ENCODE results near the gene ADAM19. TPM values are rescaled to one million over a fixed set of nuclear protein-coding genes. Genes with fewer than 3 reads are reported as not detected.

The ADAM19 gene
- polyA plus RNA-seq, 1 of the 3 experiments (the other 2 are of a cell fraction): 46.9 TPM

GRCh38 chr5:157596487-157596886 lies 20.9 kb upstream of the ADAM19 start:
- H3K79me2 ChIP-seq (ENCODE audit: insufficient read depth): no peaks in the 10 kb centered on the region
- TF ChIP-seq GATA2 (CRISPR knock-in tag; IDR thresholded peaks at IDR 0.05) (no peak), PBX3 (IDR thresholded peaks at IDR 0.05) (no peak), NFIC (IDR thresholded peaks at IDR 0.05; ENCODE audit: borderline replicate concordance) (no peak), RAD21 (IDR thresholded peaks at IDR 0.05; ENCODE audit: low read length) (no peak), IRF3 (IDR thresholded peaks at IDR 0.05; ENCODE audit: low read depth, low read length) (no peak), USF1 (IDR thresholded peaks at IDR 0.05; ENCODE audit: borderline replicate concordance, low read depth) (no peak), RXRA (IDR thresholded peaks at IDR 0.05; ENCODE audit: borderline replicate concordance, low read depth) (no peak), SMC3 (IDR thresholded peaks at IDR 0.05; ENCODE audit: low read depth, low read length) (no peak), JUND (IDR thresholded peaks at IDR 0.05) (no peak), FOXM1 (IDR thresholded peaks at IDR 0.05; ENCODE audit: low read depth) (no peak), EZH2phosphoT487 (IDR thresholded peaks at IDR 0.05; ENCODE audit: borderline replicate concordance, low read depth) (no peak), REST (IDR thresholded peaks at IDR 0.05; ENCODE audit: low read depth, low read length) (no peak), TEAD4 (IDR thresholded peaks at IDR 0.05; ENCODE audit: borderline replicate concordance, insufficient read depth) (no peak), MAX (IDR thresholded peaks at IDR 0.05; ENCODE audit: low read depth) (no peak)
- no peak overlapping the region for H3K4me3 ChIP-seq (ENCODE audit: low read depth in 2 of 2, low read length in 1 of 2)
- peaks cover 0 to 2% of the 10 kb centered on the region in 2 experiments; a peak in 1 of 4 replicates for H3K4me1 ChIP-seq (ENCODE audit: control insufficient read depth in 1 of 2, insufficient read depth in 2 of 2, low read depth in 1 of 2, low read length in 1 of 2)
- 73% methylated on average over 5 of the region's 5 CpGs for WGBS (ENCODE audit: low lambda C conversion rate)
- H3K36me3 ChIP-seq (replicated peaks in 1 of 2; ENCODE audit: control insufficient read depth in 1 of 2, insufficient read depth in 2 of 2, low read length in 1 of 2): no peaks in the 10 kb centered on the region
- no peaks in the 10 kb centered on the region for H3K9me2 ChIP-seq
- CTCF ChIA-PET: interaction anchor here (0.6 kb wide), 1 partner anchor 147 kb away, joined by 3 read pairs; no protein-coding TSS in a partner anchor
- no peak overlapping the region for H2AFZ ChIP-seq (ENCODE audit: low read depth)
- POLR2A ChIA-PET: no interaction called here
- DNase-seq: no peak
- no peak overlapping the region for H3K9ac ChIP-seq
- no peak overlapping the region for H3K27ac ChIP-seq (ENCODE audit: low read depth in 2 of 2, low read length in 1 of 2)
- no peaks in the 10 kb centered on the region for H3K9me3 ChIP-seq
- H3F3A ChIP-seq (replicated peaks; ENCODE audit: insufficient read depth): peaks cover 4% of the 10 kb centered on the region
- H3K4me2 ChIP-seq: no peak overlapping the region
- H4K20me1 ChIP-seq (ENCODE audit: insufficient read depth): no peaks in the 10 kb centered on the region
- no peaks in the 10 kb centered on the region for H3K27me3 ChIP-seq (ENCODE audit: insufficient read depth)

Measured in SK-N-SH (cell line).